ENCODE results near the gene DNAJA2.
"Not testable (repeated sequence)": the region's sequence is repeated elsewhere in the genome, so short reads cannot be mapped to it uniquely, and the experiment has no call there.

Gene DNAJA2

DNA sequence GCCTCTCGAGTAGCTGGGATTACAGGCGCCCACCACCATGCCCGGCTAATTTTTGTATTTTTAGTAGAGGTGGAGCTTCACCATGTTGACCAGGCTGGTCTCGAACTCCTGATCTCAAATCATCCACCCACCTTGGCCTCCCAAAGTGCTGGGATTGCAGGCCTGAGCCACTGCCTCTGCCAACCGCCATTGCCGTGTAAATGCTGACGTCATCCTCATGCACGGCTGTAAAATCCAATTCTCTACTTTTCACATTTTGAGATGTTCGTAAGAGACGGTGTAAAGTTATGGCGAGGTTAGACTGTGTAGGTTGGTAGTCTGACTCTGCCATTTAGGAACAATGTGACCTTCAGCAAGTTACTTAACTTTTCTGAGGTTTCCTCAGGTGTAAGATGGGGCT lies 1.7 kb upstream of the DNAJA2 start:
- no peak for DNase-seq (ENCODE audit: low spot score)

GRCh38 chr16:46974352-46974751 lies 878 bp upstream of the DNAJA2 start:
- peak; percentile 16 for DNase-seq (ENCODE audit: low spot score)

DNA sequence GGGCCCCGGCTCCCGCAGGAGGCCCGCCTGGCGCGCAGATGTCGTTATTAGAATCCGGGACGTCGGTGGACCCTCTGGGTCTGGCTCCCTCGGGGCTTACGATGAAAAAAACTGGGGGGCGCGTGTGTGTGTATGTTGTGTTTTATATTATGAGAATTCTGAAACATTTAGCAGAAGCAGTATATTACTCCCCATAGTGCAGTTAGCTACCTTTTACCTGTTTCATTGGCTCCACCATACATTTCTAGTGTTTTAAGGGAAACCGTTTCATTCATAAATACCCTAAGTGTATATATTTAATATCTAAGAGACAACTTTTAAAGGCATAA lies 486 bp upstream of the DNAJA2 start:
- no peak for DNase-seq (ENCODE audit: low spot score)

GRCh38 chr16:46972429-46973206 lies 856 bp downstream of the DNAJA2 start:
- peak; percentile 76 for DNase-seq (ENCODE audit: low spot score)

- no peak for DNase-seq (ENCODE audit: low spot score)
Observed at GRCh38 chr16:46971271-46971670, 2.2 kb downstream of the DNAJA2 start.

DNA sequence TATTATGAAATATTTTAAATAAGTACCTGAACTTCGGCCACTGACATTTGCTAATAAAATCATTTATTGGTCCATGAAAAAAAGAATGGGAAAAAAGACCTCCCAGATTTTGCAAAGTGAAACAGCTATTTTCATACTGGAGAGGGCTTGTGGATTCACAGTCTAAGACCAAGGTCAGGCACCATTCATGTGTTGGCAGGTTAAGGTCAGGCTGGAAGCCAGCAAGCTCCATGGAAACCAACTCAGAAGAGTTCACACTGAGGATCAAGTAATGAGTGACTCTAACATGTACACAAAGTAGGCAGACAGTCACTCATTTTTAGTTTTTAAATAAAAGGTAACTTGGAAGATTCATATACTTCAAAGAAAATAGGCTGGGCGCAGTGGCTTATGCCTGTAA lies 3.4 kb downstream of the DNAJA2 start:
- no peak for DNase-seq (ENCODE audit: low spot score)

- no peak for DNase-seq (ENCODE audit: low spot score)
Observed at GRCh38 chr16:46968063-46968435, 5.4 kb downstream of the DNAJA2 start.

DNA sequence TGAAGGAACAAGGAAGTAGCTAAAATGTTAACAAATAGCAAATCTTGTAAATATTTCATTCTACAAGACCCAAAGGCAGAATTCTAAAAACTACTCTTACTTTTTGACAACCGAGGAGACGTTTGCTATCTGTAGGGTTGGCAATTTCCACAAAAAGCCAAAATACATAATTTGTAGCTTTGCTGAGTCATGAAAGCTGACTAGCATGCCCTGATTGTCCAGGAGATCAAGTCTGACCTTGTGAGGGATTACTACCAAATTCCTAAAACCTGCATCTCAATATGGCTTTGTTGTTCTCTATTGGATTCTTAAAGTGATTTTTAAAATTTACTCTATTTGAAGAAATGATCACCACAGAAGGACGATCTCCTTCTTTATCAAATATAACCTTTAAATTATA lies 10.8 kb downstream of the DNAJA2 start:
- DNase-seq (ENCODE audit: low spot score): peak; percentile 23

GRCh38 chr16:46961373-46962353 lies 11.8 kb downstream of the DNAJA2 start:
- peak; percentile 57 for DNase-seq (ENCODE audit: low spot score)

DNA sequence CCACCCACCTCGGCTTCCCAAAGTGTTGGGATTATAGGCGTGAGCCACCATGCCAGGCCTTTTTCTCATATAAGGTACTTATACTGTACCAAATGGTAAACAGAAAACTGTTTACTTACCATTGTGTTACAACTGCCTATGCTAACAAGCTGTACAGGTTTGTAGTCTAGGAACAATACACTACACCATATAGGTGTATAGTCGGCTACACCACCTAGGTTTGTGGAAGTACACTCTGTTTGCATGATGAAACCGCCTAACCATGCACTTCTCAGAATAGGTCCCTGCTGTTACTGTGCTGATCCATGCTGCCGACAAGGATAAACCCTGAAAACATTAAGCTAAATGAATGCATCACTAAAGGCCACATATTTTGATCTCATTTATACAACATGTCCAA lies 18.9 kb downstream of the DNAJA2 start:
- no peak for DNase-seq (ENCODE audit: low spot score)

- no peak for DNase-seq (ENCODE audit: low spot score)
Observed at GRCh38 chr16:46950009-46950408, 23.5 kb downstream of the DNAJA2 start.

DNA sequence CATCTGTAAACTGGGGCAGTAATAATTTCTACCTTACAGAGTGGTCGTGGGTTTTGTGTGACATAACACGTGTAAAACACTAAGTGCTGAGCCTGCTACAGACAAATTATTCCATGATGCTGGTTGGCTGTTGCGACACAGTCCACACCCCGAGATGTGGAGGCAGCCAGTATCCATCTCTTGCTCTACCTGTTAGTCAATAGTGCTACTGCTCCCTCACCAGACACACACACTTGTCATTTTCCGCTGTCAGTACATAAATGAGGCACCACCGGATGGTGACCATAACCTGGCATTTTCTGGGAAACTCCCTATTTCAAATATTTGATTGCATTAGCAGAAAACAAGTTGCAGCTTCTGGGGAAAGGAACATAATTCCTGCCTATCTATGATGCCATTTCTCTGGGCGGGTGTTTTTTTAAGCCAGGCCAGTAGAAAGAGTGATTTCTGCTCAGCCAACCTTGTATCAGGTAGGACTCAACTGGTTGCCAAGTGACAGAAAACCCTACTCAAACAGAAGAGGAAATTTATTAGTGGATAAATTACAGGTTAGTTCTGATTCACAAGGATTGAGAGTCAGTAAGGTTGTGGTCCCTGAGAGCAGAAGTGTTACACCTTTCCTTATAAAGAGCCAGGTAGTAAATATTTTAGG lies 24.1 kb downstream of the DNAJA2 start:
- no peak for DNase-seq (ENCODE audit: low spot score)

GRCh38 chr16:46948548-46949166 lies 24.8 kb downstream of the DNAJA2 start:
- DNase-seq (ENCODE audit: low spot score): no peak

DNA sequence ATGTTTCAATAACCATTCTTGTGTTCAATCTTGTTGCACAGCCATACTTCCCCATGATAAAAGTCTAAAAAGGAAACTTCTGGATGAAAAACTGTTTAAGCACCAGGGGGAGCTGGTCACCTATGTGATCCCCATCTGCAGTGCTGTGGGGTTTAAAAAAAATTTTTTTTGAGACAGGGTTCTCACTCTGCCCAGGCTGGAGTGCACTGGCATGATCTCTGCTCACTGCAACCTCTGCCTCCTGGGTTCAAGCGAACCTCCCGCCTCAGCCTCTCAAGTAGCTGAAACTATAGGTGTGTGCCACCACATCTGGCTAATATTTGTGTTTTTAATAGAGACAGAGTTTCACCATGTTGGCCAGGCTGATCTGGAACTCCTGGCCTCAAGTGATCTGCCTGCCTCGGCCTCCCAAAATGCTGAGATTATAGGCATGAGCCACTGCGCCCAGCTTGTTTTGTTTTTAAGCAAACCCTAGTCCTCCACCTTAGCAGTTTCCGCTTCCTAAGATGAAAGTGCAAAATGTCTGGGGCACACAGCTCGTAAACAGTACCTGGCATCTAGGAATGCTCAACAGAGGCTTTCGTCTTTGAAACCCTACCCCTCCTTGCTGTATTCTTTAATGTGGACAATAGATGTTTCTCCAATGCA lies 25.4 kb downstream of the DNAJA2 start:
- DNase-seq (ENCODE audit: low spot score): peak; percentile 74

GRCh38 chr16:46944713-46945112 lies 28.8 kb downstream of the DNAJA2 start:
- not testable (repeated sequence) for DNase-seq (ENCODE audit: low spot score)

GRCh38 chr16:46937536-46937935 lies 35.9 kb downstream of the DNAJA2 start:
- no peak for DNase-seq (ENCODE audit: low spot score)

GRCh38 chr16:46932802-46933201 lies 40.7 kb downstream of the DNAJA2 start:
- no peak for DNase-seq (ENCODE audit: low spot score)

GRCh38 chr16:46930861-46931260 lies 42.6 kb downstream of the DNAJA2 start:
- no peak for DNase-seq (ENCODE audit: low spot score)

DNA sequence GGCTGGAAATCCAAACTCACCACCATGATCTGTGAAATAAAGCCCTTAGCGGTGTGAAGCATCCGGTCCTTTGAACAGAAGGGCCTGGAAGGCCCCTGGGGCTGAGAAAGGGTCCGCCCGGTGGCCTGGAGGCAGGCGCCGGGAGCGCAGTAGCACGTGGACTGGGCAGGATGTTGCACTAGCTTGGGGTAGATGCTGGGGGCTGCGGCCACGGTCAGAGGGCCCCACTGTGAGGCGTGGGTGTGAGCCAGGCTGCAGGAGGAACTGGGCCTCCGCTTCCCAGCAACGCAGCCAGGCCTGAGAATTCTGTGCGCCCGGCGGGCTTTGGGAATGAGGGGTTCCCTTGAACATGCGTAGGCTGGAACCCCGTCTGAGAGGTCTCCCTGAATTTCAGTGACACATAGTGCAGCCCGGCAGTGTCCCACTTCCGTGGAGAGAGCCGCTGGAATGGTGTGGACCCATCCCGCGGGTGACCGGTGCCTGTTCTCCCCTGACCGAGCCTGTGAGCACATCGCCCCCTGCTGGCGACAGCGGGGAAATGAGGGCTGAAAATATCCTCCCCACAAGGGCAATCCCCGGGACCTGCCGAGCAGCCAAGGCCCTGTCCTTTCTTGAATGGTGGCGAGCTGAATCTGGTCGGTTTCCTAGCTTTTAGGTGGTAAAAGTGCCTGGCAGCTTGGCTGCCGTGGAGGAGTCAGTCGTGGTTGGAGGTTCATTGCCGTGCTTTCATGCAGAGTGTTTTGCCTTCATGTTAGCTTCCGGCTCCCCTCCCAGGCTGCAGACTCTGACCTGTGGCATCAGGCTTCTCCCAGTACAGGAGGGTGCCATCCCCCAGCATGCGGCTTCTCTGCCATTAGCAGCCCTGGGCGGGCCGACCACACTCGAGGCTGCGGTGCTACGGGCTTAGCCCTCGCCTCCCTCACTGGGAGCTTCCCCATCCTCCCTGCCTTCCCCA lies 43.8 kb downstream of the DNAJA2 start:
- DNase-seq (ENCODE audit: low spot score): peak; percentile 92

DNA sequence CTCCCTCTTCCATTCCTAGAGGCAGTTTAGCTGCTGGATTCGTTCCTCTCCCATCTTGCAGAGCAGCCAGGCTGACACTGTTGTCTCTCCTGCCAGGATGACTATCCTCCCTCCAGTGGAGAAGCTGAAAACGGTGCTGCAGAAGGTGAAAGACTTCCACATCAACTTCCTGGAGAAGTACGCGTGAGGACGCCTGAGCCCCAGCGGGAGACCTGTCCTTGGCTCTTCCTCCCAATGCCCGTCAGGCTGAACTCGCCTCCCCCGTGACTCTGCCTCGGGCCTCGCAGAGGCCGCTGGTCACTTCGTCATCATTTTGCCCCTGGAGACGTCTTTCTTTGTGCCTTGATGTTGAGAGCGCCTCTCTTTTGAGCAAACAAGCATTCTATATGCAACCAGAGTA lies 44.7 kb downstream of the DNAJA2 start:
- DNase-seq (ENCODE audit: low spot score): no peak

DNA sequence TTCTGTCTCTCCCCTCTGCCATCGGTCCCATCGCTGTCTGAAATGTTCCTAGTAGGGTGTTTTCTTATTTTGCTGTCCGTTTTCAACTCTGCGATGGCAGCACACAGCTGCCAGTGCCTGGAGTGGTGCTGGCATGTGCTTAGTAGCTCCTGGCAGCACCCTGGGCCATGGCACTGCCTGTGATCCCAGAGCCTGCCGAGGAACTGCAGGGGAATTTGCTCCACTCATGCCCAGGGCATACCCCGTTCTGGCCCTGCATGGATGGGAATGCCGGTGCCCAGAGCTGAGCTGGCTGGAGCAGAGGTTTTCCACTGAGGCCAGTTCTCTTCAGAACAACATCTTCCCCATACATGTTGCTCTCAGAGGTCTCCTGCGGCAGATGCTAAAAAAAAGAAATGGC lies 46.2 kb downstream of the DNAJA2 start:
- no peak for DNase-seq (ENCODE audit: low spot score)
